ENCODE measurements around the gene DDIT3. TPM values are rescaled to one million over a fixed set of nuclear protein-coding genes. Genes with fewer than 3 reads are reported as not detected.
A peak's percentile ranks its signal among the peaks of the same experiment; 100 is the strongest.
"Not testable (repeated sequence)": the region's sequence is repeated elsewhere in the genome, so short reads cannot be mapped to it uniquely, and the experiment has no call there.

The DDIT3 gene
- total RNA-seq, 1 experiment from 2014 or later = 14.1 TPM

DNA sequence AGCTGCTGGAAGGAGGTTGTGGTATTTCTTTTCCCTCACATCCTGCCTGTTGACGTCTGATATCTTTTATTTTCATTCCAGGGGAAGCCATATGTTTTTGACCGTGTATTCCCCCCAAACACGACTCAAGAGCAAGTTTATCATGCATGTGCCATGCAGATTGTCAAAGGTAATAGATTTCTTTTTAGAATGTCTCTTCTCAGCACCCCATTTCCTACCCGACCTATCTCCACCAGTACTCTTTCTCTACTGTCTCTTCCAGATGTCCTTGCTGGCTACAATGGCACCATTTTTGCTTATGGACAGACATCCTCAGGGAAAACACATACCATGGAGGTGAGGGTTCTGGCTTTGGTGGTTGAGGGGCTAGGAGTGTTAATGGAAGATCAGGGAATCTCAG is 43.0 kb upstream of the DDIT3 start:
- Mint-ChIP-seq H3K27ac (peak overlapping the region in 1 of 3 experiments; percentile 19; a peak in 1 of 7 replicates), H3K27me3 (ENCODE audit: low read depth) (no peaks in the 10 kb centered on the region), H3K4me3 (no peak overlapping the region), H3K36me3 (ENCODE audit: insufficient read depth in 1 of 3, low read depth in 3 of 3) (peaks cover 13 to 29% (median 28%) of the 10 kb centered on the region in 3 experiments; a peak in 6 of 7 replicates), H3K4me1 (no peaks in the 10 kb centered on the region), H3K9me3 (no peaks in the 10 kb centered on the region)
- Histone ChIP-seq H2BK12ac (ENCODE audit: insufficient read length, low read depth, low read length) (no peak overlapping the region), H2BK120ac (ENCODE audit: low read depth, low read length, poor library complexity, severe bottlenecking) (no peak overlapping the region), H4K8ac (replicated peaks; ENCODE audit: insufficient read length, low read depth, low read length) (no peak overlapping the region), H2AFZ (ENCODE audit: low read length) (no peak overlapping the region), H3K23ac (ENCODE audit: insufficient read length, low read depth, low read length) (no peak overlapping the region), H3K56ac (ENCODE audit: insufficient read length, low read depth, low read length) (no peak overlapping the region), H4K20me1 (ENCODE audit: control insufficient read depth, insufficient read depth, insufficient read length) (no peaks in the 10 kb centered on the region), H2AK5ac (ENCODE audit: insufficient read length, low read length) (no peak overlapping the region), H3K4me1 (ENCODE audit: insufficient read depth, low read length) (no peaks in the 10 kb centered on the region), H4K5ac (ENCODE audit: insufficient read length, low read depth, low read length) (no peak overlapping the region), H3K79me2 (ENCODE audit: insufficient read depth, low read length) (no peaks in the 10 kb centered on the region), H3K18ac (ENCODE audit: insufficient read length, low read depth, low read length) (no peak overlapping the region), H3K27ac (ENCODE audit: insufficient read length, low read depth, low read length) (no peak overlapping the region), H3K4me2 (ENCODE audit: insufficient read depth, insufficient read length, low read length) (no peak overlapping the region), H2BK20ac (ENCODE audit: low read depth, low read length, poor library complexity, severe bottlenecking) (no peak overlapping the region), H3K23me2 (ENCODE audit: insufficient read length, low read depth, low read length, poor library complexity, severe bottlenecking) (peaks cover 3% of the 10 kb centered on the region), H3K79me1 (ENCODE audit: insufficient read depth, low read depth, low read length, poor library complexity, severe bottlenecking) (no peaks in the 10 kb centered on the region), H3K9ac (ENCODE audit: extremely low read depth, insufficient read length, low read length) (no peak overlapping the region), H2BK15ac (ENCODE audit: low read depth, low read length) (no peak overlapping the region), H2BK5ac (ENCODE audit: insufficient read length, low read length) (no peak overlapping the region), H3K27me3 (ENCODE audit: insufficient read depth, low read length) (no peaks in the 10 kb centered on the region), H3K4ac (ENCODE audit: low read depth, low read length) (no peak overlapping the region), H3K14ac (ENCODE audit: insufficient read depth, low read length) (no peak overlapping the region), H3T11ph (ENCODE audit: low read length) (no peak overlapping the region), H3K9me3 (ENCODE audit: control insufficient read depth, low read depth, low read length) (no peaks in the 10 kb centered on the region), H4K91ac (ENCODE audit: insufficient read length, low read depth, low read length) (no peak overlapping the region)
- WGBS (ENCODE audit: extremely low coverage, insufficient read length, low lambda C conversion rate) = no CpG with 5 or more reads among the region's 4 CpGs
- DNase-seq = no peak
- TF ChIP-seq, protein P1, sequence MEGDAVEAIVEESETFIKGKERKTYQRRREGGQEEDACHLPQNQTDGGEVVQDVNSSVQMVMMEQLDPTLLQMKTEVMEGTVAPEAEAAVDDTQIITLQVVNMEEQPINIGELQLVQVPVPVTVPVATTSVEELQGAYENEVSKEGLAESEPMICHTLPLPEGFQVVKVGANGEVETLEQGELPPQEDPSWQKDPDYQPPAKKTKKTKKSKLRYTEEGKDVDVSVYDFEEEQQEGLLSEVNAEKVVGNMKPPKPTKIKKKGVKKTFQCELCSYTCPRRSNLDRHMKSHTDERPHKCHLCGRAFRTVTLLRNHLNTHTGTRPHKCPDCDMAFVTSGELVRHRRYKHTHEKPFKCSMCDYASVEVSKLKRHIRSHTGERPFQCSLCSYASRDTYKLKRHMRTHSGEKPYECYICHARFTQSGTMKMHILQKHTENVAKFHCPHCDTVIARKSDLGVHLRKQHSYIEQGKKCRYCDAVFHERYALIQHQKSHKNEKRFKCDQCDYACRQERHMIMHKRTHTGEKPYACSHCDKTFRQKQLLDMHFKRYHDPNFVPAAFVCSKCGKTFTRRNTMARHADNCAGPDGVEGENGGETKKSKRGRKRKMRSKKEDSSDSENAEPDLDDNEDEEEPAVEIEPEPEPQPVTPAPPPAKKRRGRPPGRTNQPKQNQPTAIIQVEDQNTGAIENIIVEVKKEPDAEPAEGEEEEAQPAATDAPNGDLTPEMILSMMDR (conservative IDR thresholded peaks at IDR 0.05) = no peak

DNA sequence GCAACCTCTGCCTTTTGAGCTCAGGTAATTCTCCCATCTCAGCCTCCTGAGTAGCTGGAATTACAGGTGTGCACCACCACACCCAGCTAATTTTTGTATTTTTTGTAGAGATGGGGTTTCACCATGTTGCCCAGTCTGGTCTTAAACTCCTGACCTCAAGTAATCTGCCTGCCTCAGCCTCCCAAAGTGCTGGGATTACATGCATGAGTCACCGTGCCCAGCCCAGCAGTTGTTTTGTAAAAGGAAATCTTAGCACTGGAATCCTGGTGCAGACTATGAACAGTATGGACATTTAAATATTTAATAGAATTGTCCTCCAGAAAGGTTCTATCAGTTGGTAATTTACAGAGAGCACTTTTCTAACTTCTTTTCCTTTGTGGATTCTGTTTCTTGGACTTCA is 40.8 kb upstream of the DDIT3 start:
- not testable (repeated sequence) for H3K56ac ChIP-seq (ENCODE audit: insufficient read length, low read depth, low read length); H3K18ac ChIP-seq (ENCODE audit: insufficient read length, low read depth, low read length); H3K4me2 ChIP-seq (ENCODE audit: insufficient read depth, insufficient read length, low read length); H3K9me3 Mint-ChIP-seq; H2BK20ac ChIP-seq (ENCODE audit: low read depth, low read length, poor library complexity, severe bottlenecking); H3K4me3 Mint-ChIP-seq; H3K79me1 ChIP-seq (ENCODE audit: insufficient read depth, low read depth, low read length, poor library complexity, severe bottlenecking); H3K4me1 Mint-ChIP-seq; H3K79me2 ChIP-seq (ENCODE audit: insufficient read depth, low read length); H3K14ac ChIP-seq (ENCODE audit: insufficient read depth, low read length); H2BK15ac ChIP-seq (ENCODE audit: low read depth, low read length); H3K4me1 ChIP-seq (ENCODE audit: insufficient read depth, low read length); H2BK120ac ChIP-seq (ENCODE audit: low read depth, low read length, poor library complexity, severe bottlenecking); H2AK5ac ChIP-seq (ENCODE audit: insufficient read length, low read length); H3K27me3 Mint-ChIP-seq (ENCODE audit: low read depth); H3K27me3 ChIP-seq (ENCODE audit: insufficient read depth, low read length); H3K9ac ChIP-seq (ENCODE audit: extremely low read depth, insufficient read length, low read length); H4K8ac ChIP-seq (replicated peaks; ENCODE audit: insufficient read length, low read depth, low read length); H3K23me2 ChIP-seq (ENCODE audit: insufficient read length, low read depth, low read length, poor library complexity, severe bottlenecking); H3K9me3 ChIP-seq (ENCODE audit: control insufficient read depth, low read depth, low read length); H3K23ac ChIP-seq (ENCODE audit: insufficient read length, low read depth, low read length); H2BK5ac ChIP-seq (ENCODE audit: insufficient read length, low read length); H3K4ac ChIP-seq (ENCODE audit: low read depth, low read length); H4K5ac ChIP-seq (ENCODE audit: insufficient read length, low read depth, low read length); DNase-seq; H3T11ph ChIP-seq (ENCODE audit: low read length); H4K20me1 ChIP-seq (ENCODE audit: control insufficient read depth, insufficient read depth, insufficient read length); H3K27ac ChIP-seq (ENCODE audit: insufficient read length, low read depth, low read length); H2AFZ ChIP-seq (ENCODE audit: low read length); H4K91ac ChIP-seq (ENCODE audit: insufficient read length, low read depth, low read length); H2BK12ac ChIP-seq (ENCODE audit: insufficient read length, low read depth, low read length)
- WGBS (ENCODE audit: extremely low coverage, insufficient read length, low lambda C conversion rate) = no CpG with 5 or more reads among the region's 1 CpG
- H3K27ac Mint-ChIP-seq = peak overlapping the region in 1 of 3 experiments; percentile 59; a peak in 1 of 7 replicates
- H3K36me3 Mint-ChIP-seq (ENCODE audit: insufficient read depth in 1 of 3, low read depth in 3 of 3) = peaks cover 13 to 23% (median 19%) of the 10 kb centered on the region in 3 experiments; a peak in 6 of 7 replicates

All from H9 (cell line).